Stimulated activated CD8-positive, alpha-beta memory T cell treated with anti-CD3 and anti-CD28 coated beads, Interleukin-15, amount 100 ng/mL, for 1 hour (primary cell): ENCODE results near the gene BCO1.
A peak's percentile ranks its signal among the peaks of the same experiment; 100 is the strongest.
"Not testable (repeated sequence)": the region's sequence is repeated elsewhere in the genome, so short reads cannot be mapped to it uniquely, and the experiment has no call there.

Experiments used
- DNase-seq: peaks from one replicate; pipeline ENCODE4 v3.0.0-alpha.2; 2020; ENCODE audit warnings: low read depth

Gene BCO1, protein sequence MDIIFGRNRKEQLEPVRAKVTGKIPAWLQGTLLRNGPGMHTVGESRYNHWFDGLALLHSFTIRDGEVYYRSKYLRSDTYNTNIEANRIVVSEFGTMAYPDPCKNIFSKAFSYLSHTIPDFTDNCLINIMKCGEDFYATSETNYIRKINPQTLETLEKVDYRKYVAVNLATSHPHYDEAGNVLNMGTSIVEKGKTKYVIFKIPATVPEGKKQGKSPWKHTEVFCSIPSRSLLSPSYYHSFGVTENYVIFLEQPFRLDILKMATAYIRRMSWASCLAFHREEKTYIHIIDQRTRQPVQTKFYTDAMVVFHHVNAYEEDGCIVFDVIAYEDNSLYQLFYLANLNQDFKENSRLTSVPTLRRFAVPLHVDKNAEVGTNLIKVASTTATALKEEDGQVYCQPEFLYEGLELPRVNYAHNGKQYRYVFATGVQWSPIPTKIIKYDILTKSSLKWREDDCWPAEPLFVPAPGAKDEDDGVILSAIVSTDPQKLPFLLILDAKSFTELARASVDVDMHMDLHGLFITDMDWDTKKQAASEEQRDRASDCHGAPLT

DNA sequence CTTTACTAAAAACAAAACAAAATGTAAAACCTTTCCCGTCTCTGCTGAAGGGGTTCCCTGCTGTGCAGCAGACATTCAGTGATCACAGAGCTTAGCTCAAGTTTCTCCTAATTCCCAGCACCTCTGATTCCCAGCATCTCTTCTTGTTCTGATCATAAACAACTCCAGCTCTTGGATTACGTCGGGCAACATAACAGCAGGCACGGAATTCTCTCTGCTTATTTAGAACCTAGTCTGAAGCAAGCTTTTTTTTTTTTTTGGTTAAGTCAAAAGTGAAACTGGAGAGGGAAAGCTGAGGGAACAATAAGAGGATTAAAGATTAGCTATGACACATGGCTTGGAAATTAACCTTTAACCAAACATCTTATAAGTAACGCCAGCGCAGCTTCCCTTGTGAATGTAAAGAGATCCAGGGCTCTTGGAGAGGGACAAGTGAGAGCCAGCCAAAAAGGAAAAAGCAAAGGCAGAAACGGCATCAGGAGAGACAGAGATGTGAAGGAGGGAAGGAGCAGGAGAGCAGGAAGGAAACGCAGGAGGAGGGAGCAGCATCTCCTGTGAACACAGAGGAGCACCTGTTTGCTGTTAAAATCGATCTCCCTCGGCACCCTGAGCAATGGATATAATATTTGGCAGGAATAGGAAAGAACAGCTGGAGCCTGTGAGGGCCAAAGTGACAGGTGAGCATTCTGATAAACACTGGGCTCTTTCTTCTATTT is at the start of gene BCO1:
TSS of gene BCO1 (plus strand) at position 394 of the 716 bp plus-strand sequence. CDS start at position 614, 220 bp downstream.
- no peak for DNase-seq

DNA sequence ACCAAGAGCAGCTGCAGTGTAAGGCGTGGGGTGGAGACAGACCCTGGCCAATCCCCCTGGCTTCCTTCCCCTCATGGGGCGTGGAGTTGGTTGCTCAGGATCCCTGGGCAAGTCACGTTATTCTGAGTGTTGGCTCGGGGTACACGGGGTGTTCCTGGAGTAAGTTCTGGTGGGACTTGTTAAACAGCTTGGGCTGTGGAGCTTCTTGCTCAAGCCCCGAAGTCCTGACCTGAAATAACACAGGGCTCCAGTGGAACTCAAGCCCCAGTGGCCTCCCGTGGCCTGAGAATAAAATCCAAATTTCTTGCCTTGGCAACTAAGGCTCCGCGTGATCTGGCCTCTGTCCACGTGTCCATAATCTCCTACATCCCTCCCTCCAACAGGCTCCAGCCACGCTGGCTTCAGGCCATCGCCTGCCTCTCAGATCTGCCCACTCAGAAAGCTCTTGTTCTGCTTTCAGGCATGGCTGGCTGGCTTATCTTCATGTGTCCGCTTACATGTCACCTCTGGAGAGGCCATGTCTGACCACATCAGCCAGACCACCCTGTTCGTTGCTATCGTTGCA is 49.3 kb upstream of the BCO1 start:
- no peak for DNase-seq

DNA sequence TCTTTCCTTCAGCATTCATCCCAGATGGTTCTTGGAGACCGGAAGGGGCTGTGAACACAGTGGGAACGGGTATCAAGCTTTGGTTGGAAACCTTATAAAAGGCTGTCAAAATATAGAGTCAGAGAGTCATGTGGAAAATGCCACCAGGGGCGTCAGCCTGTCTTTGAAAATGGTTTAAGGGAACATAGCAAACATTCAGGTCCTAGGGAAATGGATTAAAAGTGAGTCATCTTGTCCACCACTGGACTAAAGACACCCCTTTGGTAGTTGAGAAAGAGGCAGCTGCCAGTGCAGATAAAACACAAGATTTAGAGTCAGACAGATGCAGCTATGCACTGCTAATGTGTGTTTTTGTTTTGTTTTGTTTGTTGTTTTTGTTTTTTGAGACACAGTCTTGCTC is 47.8 kb upstream of the BCO1 start:
- DNase-seq: no peak

DNA sequence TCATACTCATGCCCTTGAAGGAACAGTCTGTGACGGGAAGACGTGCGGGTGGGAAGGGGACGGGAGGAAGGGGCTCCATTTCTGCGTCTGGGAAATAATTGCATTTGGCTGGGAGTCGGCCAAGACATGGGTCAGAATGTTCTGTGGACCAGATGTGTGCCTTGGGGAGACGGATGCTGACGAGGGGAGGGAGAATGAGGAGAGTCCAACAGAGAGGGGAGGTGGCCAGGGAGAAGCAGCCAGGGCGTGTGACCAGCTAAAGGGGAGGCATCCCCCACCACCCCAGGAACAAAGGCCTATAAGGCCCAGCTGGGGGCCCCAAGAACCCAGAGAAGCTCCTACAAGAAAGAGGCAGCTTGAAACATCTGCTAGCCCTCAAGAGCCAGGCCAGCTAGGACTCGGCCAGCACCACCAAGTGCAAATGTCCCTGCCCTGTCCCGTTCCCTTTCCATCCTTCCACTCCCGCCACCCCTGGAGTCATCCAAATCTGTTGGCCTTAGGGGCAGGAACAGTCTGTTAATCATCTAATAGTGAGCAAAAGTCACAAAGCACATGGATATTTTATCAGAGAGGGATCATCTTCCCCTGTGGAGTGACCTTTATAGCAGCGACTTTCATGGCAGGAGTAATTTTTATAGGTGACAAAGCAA is 42.5 kb upstream of the BCO1 start:
- no peak for DNase-seq

DNA sequence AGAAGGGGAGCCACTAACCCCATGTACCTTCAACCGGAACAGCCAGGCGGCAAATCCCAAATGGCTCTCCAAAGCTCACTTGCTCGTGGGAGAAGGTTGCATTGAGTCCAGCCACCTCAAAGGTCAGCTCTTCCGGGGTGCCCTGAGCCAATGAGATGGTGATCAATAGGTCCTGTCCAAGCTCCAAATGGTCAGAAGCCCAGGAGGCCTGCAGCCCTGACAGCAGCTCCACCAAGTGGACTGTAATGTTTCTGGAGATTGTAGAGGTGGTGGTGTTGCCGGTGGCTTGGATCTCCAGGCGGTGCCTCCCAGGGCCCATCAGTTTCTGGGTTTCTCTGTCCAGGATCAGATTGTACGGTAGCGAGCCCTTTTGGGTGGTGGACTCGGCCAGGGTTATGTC is 39.9 kb upstream of the BCO1 start:
- DNase-seq: no peak

DNA sequence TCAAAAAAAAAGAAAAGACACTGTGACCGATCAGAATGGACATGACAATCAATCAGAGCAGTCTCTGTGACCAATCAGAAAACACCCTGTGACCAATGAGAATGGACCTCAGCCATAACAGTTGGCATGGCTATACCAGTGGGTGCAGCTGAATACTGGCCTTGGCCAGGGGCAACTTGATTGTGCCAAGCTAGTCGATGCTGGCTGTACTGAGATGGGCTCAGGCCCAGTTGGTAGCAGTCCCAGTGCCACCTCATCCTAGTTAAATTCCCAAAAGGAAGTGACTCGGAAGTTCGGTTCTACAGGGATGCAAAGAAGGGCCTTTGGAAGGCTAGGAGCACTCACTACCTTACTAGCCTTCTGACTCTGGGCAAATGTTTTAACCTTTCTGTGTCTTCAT is 37.2 kb upstream of the BCO1 start:
- no peak for DNase-seq

DNA sequence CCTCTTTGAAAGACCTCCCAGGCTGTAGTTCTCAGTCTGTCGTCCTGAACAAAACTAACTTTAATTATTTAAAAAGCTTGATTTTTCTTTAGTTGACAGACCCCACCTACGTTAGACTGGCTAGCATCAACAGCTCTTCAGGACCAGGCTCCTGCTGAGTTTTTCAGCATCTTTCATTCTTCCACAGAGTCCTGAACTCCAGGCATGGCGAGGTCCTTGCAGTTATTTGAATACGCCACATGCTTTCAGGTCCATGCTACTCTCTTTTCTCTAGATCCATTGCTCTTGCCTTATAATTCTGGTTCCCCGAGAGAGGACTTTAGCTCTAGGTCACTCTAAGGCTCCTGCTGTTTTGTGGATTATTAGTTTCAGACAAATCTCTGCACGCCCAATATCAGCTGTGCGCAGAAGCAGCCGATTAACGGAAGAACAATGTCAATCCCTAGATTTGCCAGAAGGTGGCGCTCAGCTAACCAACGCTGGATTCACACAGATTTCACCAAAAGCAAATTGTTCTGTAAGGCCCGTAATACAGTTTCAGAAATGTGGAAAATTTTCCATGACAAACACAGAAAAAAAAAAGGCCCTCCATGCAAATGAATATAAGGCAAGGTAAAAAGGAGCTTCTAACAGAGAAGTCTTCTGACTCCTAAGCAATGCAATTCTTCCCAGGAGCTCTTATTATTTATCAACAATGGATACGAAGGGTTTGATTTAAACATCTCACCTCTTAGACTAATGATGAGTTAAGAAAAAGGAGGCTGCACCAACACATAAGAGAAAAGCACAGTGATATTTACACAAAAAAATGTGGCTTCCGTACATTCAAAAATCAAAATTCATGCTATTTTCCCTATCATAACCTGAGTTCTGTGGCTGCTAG is 33.5 kb upstream of the BCO1 start:
- DNase-seq: peak; percentile 24

DNA sequence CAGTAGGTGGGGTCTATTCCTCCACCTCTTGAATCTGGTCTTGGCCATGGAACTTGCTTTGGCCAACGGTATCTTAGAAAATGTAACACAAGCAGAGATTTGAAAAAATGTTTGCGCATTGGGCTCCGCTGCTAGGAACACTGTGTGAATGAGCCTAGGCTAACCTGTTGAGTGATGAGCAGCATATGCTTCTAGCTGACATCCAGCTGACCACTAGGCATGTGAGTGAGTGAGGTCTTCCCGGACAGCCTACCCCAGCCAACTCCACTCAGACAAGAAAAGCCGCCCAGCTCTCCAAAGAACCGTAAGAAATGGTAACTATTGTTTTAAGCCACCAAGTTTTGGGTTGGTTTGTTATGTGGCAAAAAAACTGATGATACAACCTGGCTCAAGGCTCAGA is 31.4 kb upstream of the BCO1 start:
- DNase-seq: no peak

DNA sequence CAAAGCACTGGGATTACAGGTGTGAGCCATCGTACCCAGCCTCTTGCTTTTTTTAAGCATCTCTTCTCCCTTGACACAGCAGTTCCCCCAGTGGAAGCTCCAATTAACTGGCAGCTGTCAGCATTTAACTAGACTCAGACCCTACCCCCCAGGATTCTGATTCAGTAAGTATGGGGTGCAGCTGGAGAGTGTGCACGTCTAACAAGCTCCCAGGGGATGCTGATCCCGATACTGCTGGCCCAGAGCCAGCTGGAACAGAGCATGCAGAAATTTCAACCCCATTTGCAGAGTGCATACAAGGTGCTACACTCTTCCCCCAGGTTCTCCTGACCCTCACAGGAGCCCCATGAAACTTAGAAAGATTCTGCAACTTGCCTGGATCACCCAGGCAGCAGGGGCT is 27.7 kb upstream of the BCO1 start:
- no peak for DNase-seq

DNA sequence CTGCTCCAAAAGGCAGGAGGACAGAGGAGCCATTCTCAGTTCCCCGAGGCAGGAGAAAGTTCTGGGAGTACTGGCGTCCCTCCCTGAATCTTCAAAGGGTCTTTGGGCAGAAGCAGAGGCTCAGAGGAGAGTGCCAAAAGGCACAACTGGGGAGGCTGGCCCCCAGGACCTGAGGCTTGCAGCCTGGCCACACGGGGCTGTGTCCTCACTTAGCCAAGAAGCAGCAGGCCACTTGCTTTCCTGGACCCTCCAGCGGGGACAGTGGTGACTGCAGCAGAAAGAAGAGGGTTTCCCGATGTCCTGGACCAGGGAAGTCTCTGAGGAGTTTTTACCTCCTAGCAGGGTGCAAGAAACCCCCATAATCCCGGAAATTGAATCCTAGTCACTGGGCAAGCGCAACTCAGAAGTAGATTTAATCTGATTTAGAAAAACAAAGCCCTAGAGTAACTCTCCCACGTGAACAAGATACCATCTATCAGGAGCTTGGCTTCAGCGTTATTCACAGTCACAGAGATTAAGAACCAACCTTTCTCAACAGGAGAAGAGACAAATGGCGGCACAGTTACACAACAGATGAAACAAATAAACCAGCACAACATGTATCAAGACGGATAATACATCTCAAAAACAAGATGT is 25.5 kb upstream of the BCO1 start:
- DNase-seq: no peak

DNA sequence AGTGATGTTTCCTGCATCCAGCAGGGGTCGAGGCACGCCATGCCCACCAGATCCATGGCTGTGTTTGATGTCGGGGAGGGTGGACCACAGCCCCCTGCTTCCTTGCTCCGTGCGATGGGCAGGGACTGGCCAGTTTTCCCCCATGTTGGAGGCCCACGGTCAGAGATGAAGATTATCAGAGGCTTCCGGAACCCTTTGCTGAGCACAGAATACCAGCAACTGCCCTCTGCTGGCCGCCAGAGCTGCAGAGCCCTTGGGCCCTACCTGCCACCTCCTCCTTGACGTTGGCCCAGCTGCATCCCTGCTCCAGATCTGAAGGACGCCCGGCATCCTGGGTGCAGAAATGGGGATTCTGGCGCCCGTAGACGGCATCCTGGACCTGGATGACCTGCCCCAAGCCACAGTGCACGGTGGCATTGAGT is 23.7 kb upstream of the BCO1 start:
- DNase-seq: no peak

DNA sequence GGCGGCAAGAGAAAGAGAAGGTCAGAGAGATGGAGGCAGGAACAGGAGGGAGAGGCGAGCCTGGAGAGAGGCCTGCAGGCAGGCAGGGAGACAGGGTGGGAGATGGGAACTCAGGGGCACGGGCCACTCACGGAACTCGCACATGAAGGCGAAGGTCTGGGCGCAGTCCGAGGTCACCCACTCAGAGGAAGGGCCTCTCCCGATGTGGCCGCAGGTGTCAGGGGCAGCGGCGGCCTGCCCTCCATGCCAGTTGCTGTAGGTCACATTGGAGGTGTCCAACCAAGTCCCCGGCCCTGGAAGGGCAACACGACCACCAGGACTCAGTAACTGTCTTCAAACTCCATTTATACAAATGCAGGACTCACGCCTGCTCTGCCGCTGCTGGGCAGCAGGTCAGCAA is 22.4 kb upstream of the BCO1 start:
- no peak for DNase-seq

DNA sequence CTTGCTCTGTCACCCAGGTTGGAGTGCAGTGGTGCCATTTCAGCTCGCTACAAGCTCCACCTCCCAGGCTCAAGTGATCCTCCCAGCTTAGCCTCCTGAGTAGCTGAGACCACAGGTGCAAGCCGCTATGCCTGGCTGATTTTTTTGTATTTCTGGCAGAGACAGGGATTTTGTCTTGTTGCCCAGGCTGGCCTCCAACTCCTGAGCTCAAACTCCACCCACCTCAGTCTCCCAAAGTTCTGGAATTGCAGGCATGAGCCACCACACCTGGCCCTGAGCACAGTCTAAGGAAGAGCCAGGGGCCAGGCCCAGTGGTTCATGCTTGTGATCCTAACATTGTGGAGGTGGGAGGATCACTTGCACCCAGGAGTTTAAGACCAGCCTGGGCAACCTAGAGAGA is 21.8 kb upstream of the BCO1 start:
- no peak for DNase-seq

DNA sequence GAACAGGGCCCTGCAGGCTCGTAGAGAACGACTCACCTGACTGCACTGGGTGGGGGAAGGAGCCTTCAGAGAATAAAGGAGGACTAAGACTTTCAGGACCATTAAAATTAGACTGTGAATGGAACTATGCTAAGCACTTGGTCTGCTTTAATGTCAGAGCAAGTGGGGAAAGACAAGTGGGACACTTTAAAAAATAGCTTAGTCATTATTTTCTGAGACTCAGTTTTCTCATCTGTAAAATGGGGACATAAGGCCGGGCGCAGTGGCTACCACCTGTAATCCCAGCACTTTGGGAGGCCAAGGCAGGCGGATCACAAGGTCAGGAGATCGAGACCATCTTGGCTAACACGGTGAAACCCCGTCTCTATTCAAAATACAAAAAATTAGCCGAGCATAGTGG is 19.3 kb upstream of the BCO1 start:
- DNase-seq: no peak

DNA sequence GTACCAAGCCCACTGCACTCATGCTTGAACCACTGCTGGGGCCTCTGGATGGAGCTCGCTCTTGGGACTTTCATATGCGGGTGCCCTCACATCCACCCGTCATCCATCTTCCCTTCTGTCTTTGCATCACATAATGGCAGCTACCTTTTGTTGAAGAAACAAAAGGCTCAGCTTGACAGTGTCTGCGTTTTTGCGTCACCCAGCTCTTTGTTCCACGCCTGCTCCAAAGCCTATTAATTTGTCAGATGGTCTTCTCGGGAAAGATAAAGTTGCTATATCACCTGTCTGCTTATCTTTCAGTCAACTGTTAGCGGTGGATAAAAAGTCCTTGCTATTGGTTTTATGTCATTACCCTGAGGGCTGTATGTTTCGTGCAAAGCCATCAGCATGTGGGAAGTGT is 18.1 kb upstream of the BCO1 start:
- no peak for DNase-seq

DNA sequence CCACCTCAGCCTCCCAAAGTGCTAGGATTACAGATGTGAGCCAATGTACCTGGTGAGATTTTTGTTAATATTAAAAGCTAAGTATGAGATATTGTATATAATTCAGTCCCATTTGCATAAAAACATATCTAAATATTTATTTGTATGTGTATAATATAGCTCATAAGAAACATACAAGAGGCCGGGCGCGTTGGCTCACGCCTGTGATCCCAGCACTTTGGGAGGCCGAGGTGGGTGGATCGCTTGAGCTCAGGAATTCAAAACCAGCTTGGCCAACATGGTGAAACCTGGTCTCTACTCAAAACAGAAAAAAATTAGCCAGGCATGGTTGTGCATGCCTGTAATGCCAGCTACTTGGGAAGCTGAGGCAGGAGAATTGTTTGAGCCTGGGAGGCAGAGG is 16.8 kb upstream of the BCO1 start:
- no peak for DNase-seq

DNA sequence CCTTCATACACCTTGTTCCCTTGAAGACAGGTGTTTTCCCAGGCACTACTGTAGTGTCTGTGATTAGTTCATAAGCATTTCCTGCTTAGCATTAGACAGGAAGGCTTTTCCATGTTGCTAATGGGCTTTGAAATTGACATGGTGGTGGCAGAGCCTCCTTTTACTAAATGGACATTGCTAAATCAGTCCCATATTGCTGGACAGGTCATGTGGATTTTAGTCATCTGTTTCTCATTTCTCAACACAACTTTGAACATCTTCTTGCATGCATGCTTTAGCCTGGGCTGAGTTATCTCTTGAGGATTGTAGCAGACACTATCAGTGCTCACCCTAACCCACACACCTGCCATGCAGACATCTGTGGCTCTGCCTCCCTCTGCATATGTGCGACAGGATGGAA is 13.7 kb upstream of the BCO1 start:
- no peak for DNase-seq

DNA sequence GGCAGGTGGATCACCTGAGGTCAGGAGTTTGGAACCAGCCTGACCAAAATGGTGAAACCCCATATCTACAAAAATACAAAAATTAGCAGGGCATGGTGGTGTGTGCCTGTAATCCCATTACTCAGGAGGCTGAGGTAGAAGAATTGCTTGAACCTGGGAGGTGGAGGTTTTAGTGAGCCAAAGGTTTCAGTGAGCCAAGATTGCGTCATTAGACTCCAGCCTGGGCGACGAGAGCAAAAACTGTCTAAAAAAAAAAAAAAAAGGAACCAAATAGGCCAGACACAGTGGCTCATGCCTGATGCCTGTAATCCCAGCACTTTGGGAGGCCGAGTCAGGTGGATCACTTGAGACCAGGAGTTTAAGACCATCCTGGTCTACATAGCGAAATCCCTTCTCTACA is 12.8 kb upstream of the BCO1 start:
- not testable (repeated sequence) for DNase-seq

DNA sequence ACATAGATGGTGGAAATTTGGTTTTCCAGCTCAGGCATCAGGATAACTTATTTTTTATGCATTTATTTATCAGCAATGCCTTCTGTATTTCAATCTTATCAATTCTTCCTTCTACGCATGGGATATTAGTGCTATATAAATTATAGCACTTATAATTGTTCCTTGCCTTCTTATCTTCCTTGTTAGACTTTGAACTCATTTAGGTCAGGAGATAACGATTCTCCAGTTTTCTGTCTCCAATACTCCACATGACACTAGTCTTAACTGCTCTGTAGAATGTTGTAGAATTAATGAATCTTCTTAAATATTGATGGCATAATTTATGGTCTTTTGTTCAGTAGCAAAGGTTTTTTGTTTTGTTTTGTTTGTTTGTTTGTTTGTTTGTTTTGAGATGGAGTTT is 10.7 kb upstream of the BCO1 start:
- DNase-seq: no peak

DNA sequence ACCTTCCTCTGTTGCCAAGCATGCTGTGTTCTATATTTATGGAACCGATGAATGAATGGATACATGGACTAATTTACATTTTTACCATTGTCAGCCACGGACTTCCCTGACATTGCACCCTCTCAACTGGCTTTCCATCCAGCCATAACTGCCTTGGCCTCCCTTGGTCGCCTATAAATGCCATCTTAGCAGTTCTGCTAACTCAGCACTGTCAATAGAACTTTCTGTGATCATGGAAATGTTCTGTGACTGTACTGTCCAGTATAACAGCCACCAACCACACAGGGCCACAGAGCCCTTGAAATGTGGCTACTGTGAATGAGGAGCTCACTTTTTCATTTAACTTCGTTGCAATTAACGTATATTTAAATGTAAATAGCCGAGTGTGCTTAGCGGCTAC is 8.7 kb upstream of the BCO1 start:
- DNase-seq: no peak

DNA sequence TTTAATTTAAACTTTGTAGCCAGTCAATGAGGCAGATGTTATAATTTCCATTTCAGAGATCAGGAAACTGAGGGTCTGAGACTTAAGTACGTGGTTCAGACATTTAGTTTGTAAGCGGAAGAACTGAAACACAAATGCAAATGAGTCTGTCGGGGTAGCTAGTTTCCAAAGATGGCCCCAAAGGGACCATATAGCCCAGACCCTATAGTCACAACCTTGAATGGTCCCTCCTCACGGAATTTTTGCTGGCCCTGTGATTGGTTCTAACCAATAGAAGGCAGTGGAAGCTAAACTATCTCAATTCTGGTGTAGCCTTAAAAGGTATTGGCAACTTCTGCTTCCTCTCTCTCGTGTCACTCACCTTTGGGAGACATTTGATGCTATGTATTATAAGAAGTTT is 7.5 kb upstream of the BCO1 start:
- no peak for DNase-seq
